Progenitor cell of endocrine pancreas (in vitro differentiated cells): Measurements from ENCODE around the gene PRKN. TPM values are rescaled to one million over a fixed set of nuclear protein-coding genes. Genes with fewer than 3 reads are reported as not detected.
A peak's percentile ranks its signal among the peaks of the same experiment; 100 is the strongest.

Source experiments
- DNase-seq: peaks from one replicate; pipeline ENCODE4 v3.0.0; 2021; ENCODE audit warnings: low spot score; ENCODE audit not compliant: unreplicated experiment
- H3K27ac Mint-ChIP-seq: 2 replicates; pipeline ENCODE4 v1.8.0; 2021; ENCODE audit warnings: mild to moderate bottlenecking, moderate library complexity, mixed read lengths
- H3K27me3 Mint-ChIP-seq: 2 replicates; pipeline ENCODE4 v1.8.0; 2021; ENCODE audit warnings: mixed read lengths
- H3K36me3 Mint-ChIP-seq: 2 replicates; pipeline ENCODE4 v1.8.0; 2022; ENCODE audit warnings: mixed read lengths; ENCODE audit not compliant: insufficient read depth
- H3K4me1 Mint-ChIP-seq: 2 replicates; pipeline ENCODE4 v1.8.0; 2021; ENCODE audit warnings: low read depth, mixed read lengths
- H3K4me3 Mint-ChIP-seq: 2 replicates; pipeline ENCODE4 v1.8.0; 2021; ENCODE audit warnings: low read depth, mild to moderate bottlenecking, moderate library complexity, mixed read lengths
- H3K9me3 Mint-ChIP-seq: 2 replicates; pipeline ENCODE4 v1.8.0; 2021; ENCODE audit warnings: low read depth, mixed read lengths
- total RNA-seq: library from RNA; stranded (reverse); gene quantifications from 2 replicates; pipeline ENCODE4 v1.2.1, GENCODE V29; 2021
- TF ChIP-seq, protein P1 (sequence below): fragments of 200-600 bp; sonication (generic); IDR thresholded peaks from one replicate; pipeline ENCODE4 v1.5.0; 2021; ENCODE audit warnings: antibody characterized with exemption, mild to moderate bottlenecking; ENCODE audit not compliant: unreplicated experiment

The PRKN gene
- total RNA-seq, 1 donor from 2014 or later, result 4.6 TPM

DNA sequence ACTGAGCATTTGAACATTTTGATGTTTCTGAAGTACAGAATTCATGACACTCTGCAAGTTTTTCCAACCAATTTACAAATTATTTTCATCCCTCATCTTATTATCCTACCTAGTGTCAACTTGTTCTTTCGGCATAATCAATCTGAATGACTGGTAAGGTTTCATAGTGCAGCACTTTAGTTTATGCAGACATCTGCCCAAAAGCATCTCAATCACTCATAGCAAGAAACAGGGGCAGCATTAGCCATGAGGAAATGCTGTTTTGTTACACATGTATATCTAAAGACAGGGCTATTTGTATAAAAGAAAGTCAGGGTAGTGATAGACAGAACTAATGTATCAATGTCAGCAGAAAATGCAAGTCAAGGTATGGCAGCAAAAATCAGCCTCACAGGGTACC lies 1075.6 kb downstream of the PRKN start:
- Mint-ChIP-seq H3K4me3 (no peak overlapping the region), H3K27me3 (no peaks in the 10 kb centered on the region), H3K9me3 (peaks cover 3% of the 10 kb centered on the region), H3K4me1 (no peaks in the 10 kb centered on the region), H3K27ac (no peak overlapping the region), H3K36me3 (no peaks in the 10 kb centered on the region)
- no peak for DNase-seq
- TF ChIP-seq, protein P1, sequence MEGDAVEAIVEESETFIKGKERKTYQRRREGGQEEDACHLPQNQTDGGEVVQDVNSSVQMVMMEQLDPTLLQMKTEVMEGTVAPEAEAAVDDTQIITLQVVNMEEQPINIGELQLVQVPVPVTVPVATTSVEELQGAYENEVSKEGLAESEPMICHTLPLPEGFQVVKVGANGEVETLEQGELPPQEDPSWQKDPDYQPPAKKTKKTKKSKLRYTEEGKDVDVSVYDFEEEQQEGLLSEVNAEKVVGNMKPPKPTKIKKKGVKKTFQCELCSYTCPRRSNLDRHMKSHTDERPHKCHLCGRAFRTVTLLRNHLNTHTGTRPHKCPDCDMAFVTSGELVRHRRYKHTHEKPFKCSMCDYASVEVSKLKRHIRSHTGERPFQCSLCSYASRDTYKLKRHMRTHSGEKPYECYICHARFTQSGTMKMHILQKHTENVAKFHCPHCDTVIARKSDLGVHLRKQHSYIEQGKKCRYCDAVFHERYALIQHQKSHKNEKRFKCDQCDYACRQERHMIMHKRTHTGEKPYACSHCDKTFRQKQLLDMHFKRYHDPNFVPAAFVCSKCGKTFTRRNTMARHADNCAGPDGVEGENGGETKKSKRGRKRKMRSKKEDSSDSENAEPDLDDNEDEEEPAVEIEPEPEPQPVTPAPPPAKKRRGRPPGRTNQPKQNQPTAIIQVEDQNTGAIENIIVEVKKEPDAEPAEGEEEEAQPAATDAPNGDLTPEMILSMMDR, result no peak

DNA sequence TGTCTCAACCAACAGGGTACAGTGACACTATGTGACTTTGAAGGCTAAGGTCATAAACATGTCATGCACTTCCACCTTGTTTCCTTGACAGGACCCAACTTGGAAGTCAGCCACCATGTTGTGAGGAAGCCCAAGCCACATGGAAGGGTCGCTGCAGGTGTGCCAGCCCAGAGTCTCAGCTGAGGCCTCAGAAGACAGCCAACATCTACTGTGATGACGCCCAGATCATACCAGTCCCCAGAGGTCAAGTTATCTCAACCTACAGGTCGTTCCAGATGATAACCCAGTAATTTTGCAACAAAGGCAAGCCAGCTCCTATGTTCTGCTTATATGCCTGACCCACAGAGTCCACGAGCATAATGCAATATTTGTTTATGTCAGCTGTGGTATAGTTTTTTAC lies 1077.7 kb downstream of the PRKN start:
- Mint-ChIP-seq H3K27me3 (no peaks in the 10 kb centered on the region), H3K27ac (no peak overlapping the region), H3K4me1 (no peaks in the 10 kb centered on the region), H3K9me3 (peaks cover 3% of the 10 kb centered on the region), H3K36me3 (no peaks in the 10 kb centered on the region), H3K4me3 (no peak overlapping the region)
- TF ChIP-seq, protein P1, result no peak
- no peak for DNase-seq

DNA sequence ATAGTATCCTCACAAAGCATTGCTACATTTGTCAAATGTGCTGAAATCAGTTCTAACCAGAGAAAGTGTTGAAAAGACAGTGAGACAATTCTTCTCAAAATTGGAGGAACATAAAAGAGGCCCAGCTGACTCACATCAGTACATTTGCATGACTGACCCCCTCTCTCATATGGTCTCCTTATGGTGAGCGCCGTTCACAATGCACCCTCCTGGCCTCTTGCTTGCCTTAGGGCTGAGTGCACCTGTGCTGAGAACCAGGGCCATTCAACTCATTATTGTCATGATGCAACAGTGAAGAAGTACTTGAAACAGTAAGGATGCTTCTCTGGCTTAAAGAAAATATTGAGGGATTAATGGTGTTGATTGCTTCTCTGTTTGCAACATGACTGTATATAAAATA lies 1078.5 kb downstream of the PRKN start:
- H3K27me3 Mint-ChIP-seq, result no peaks in the 10 kb centered on the region
- H3K4me1 Mint-ChIP-seq, result no peaks in the 10 kb centered on the region
- TF ChIP-seq, protein P1, result no peak
- no peak overlapping the region for H3K4me3 Mint-ChIP-seq
- no peak overlapping the region for H3K27ac Mint-ChIP-seq
- DNase-seq, result no peak
- H3K9me3 Mint-ChIP-seq, result peaks cover 3% of the 10 kb centered on the region
- H3K36me3 Mint-ChIP-seq, result no peaks in the 10 kb centered on the region

DNA sequence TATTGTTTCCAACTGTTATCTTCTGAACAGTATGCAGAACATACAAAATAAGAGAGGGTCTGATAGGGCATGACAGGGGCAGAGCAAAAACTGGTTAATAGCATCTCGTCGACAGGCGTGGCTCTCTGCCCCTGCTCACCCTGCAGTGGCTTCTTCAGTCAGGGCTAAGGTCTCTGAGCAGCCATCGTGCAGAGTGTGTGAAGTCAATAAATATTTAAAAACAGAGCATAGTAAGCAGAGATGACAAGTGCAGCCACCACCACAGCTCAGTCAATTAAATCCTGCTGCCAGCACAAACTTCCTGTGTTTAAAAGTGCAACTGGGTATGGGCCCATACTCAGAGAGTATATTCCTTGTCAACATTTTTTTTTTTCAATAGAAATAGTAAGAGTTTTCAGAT lies 1080.3 kb downstream of the PRKN start:
- H3K9me3 Mint-ChIP-seq, result peaks cover 3% of the 10 kb centered on the region

DNA sequence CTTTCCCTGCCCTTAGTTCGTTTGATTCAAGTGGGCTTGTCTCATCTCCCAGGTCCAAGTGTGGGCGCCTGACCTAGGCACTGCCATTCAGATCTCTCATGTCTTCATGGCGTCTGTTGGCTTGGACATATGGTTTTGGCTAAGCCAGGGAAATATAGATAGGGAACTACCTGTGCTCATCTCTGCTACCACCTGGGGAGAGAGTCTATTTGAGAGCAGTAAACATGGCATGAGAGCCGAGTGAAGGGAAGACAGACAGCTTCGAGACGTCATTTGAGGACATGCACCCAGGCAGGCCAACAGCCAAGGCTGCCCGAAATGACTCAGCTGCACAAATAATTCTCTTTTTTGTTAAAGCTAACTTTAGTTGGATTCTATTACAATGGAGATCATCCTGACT lies 1083.0 kb downstream of the PRKN start:
- H3K4me1 Mint-ChIP-seq, result no peaks in the 10 kb centered on the region
- no peak overlapping the region for H3K4me3 Mint-ChIP-seq
- H3K27ac Mint-ChIP-seq, result no peak overlapping the region
- TF ChIP-seq, protein P1, result no peak
- DNase-seq, result no peak
- peaks cover 4% of the 10 kb centered on the region for H3K27me3 Mint-ChIP-seq
- no peaks in the 10 kb centered on the region for H3K36me3 Mint-ChIP-seq
- H3K9me3 Mint-ChIP-seq, result no peaks in the 10 kb centered on the region

More for the DNA sequence above, 1080.3 kb downstream of the PRKN start:
- DNase-seq, result no peak
- H3K36me3 Mint-ChIP-seq, result no peaks in the 10 kb centered on the region
- no peaks in the 10 kb centered on the region for H3K27me3 Mint-ChIP-seq
- TF ChIP-seq, protein P1, result no peak
- H3K4me3 Mint-ChIP-seq, result no peak overlapping the region
- H3K27ac Mint-ChIP-seq, result peak overlapping the region; percentile 72
- H3K4me1 Mint-ChIP-seq, result no peaks in the 10 kb centered on the region

DNA sequence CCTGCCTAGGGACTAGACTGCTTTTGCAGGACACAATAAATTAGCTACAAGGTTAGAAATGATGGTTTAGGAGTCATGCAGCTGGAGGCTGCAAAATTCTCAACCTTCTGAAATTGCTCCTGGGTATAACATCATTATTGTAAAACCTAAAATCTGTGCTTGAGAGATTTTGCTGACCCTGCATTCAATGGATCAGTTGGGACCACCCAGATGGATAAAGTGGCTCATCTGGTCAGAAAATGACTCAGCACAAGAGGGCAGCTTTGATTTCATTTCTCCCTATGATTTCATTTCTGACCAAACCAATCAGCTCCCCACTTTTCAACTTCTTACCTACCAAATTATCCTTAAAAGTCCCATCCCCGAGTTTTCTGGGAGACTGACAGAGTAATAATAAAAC lies 1086.4 kb downstream of the PRKN start:
- H3K4me3 Mint-ChIP-seq, result no peak overlapping the region
- DNase-seq, result no peak
- H3K27ac Mint-ChIP-seq, result no peak overlapping the region
- H3K27me3 Mint-ChIP-seq, result peaks cover 4% of the 10 kb centered on the region
- TF ChIP-seq, protein P1, result no peak
- H3K9me3 Mint-ChIP-seq, result no peaks in the 10 kb centered on the region
- no peaks in the 10 kb centered on the region for H3K36me3 Mint-ChIP-seq
- H3K4me1 Mint-ChIP-seq, result no peaks in the 10 kb centered on the region
